ENCODE results near the gene MGAM2.

DNA sequence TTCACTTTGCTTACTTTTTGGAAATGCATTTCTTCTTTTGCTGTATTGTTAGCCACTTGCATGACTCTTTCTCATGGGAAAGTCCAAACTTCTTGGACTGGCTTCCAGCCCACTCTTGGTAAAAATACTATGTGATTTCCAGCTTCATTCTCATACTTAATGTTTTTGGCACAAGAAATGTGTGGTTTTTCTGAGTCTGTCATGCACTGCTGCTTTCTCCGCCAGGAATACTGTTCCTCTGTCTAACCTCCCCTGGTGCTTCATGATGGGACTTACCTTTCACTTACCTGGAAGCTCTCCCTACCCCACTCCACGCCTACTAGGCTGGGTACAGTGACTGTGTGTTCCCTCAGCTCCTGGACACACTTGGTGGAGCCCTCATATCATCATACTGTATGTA, 18.7 kb downstream of the MGAM2 start:
- TF ChIP-seq, protein P1, sequence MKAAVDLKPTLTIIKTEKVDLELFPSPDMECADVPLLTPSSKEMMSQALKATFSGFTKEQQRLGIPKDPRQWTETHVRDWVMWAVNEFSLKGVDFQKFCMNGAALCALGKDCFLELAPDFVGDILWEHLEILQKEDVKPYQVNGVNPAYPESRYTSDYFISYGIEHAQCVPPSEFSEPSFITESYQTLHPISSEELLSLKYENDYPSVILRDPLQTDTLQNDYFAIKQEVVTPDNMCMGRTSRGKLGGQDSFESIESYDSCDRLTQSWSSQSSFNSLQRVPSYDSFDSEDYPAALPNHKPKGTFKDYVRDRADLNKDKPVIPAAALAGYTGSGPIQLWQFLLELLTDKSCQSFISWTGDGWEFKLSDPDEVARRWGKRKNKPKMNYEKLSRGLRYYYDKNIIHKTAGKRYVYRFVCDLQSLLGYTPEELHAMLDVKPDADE (IDR thresholded peaks at IDR 0.05), result no peak
- TF ChIP-seq, protein P2, sequence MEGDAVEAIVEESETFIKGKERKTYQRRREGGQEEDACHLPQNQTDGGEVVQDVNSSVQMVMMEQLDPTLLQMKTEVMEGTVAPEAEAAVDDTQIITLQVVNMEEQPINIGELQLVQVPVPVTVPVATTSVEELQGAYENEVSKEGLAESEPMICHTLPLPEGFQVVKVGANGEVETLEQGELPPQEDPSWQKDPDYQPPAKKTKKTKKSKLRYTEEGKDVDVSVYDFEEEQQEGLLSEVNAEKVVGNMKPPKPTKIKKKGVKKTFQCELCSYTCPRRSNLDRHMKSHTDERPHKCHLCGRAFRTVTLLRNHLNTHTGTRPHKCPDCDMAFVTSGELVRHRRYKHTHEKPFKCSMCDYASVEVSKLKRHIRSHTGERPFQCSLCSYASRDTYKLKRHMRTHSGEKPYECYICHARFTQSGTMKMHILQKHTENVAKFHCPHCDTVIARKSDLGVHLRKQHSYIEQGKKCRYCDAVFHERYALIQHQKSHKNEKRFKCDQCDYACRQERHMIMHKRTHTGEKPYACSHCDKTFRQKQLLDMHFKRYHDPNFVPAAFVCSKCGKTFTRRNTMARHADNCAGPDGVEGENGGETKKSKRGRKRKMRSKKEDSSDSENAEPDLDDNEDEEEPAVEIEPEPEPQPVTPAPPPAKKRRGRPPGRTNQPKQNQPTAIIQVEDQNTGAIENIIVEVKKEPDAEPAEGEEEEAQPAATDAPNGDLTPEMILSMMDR (conservative IDR thresholded peaks at IDR 0.05; ENCODE audit: low read depth in 2 of 2), result no peak
- TF ChIP-seq EZH2 (IDR thresholded peaks at IDR 0.05; ENCODE audit: low read depth, unreplicated experiment) (no peak), POLR2AphosphoS5 (IDR thresholded peaks at IDR 0.05; ENCODE audit: low read depth) (no peak), EZH2phosphoT487 (IDR thresholded peaks at IDR 0.05; ENCODE audit: unreplicated experiment) (no peak), CREB1 (CRISPR knock-in tag; IDR thresholded peaks at IDR 0.05; ENCODE audit: low read depth) (no peak), NANOG (IDR thresholded peaks at IDR 0.05; ENCODE audit: borderline replicate concordance) (no peak), JUNB (IDR thresholded peaks at IDR 0.05; ENCODE audit: unreplicated experiment) (no peak)
